ENCODE results near the gene ACTL10. TPM values are rescaled to one million over a fixed set of nuclear protein-coding genes. Genes with fewer than 3 reads are reported as not detected.

The ACTL10 gene
- polyA plus RNA-seq, 3 donors = 0.33 to 0.76 (median 0.60) TPM

GRCh38 chr20:33673114-33673409 lies 6.3 kb downstream of the ACTL10 start:
- no peak for DNase-seq (ENCODE audit: extremely low read depth in 1 of 11, low read depth in 9 of 11, low spot score in 4 of 11)

- no peak for DNase-seq (ENCODE audit: extremely low read depth in 1 of 11, low read depth in 9 of 11, low spot score in 4 of 11)
Observed at GRCh38 chr20:33673410-33674293, 6.9 kb downstream of the ACTL10 start.

GRCh38 chr20:33674294-33675135 lies 7.8 kb downstream of the ACTL10 start, which contains the start of gene NECAB3:
TSS of gene NECAB3 (minus strand) at chr20:33674428. CDS start at chr20:33674352, 76 bp downstream.
- peak in 5 of 11 donors; percentile 37 to 77 (median 74) for DNase-seq (ENCODE audit: extremely low read depth in 1 of 11, low read depth in 9 of 11, low spot score in 4 of 11)

- no peak for DNase-seq (ENCODE audit: extremely low read depth in 1 of 11, low read depth in 9 of 11, low spot score in 4 of 11)
Observed at GRCh38 chr20:33675136-33675959, 8.6 kb downstream of the ACTL10 start.

- DNase-seq (ENCODE audit: extremely low read depth in 1 of 11, low read depth in 9 of 11, low spot score in 4 of 11) = no peak
Observed at GRCh38 chr20:33676121-33676520, 9.4 kb downstream of the ACTL10 start.

GRCh38 chr20:33676652-33677645 lies 10.2 kb downstream of the ACTL10 start:
- no peak for DNase-seq (ENCODE audit: extremely low read depth in 1 of 11, low read depth in 9 of 11, low spot score in 4 of 11)

- DNase-seq (ENCODE audit: extremely low read depth in 1 of 11, low read depth in 9 of 11, low spot score in 4 of 11) = no peak
Observed at GRCh38 chr20:33677991-33678702, 11.4 kb downstream of the ACTL10 start.

- no peak for DNase-seq (ENCODE audit: extremely low read depth in 1 of 11, low read depth in 9 of 11, low spot score in 4 of 11)
Observed at GRCh38 chr20:33679758-33680485, 13.2 kb downstream of the ACTL10 start.

- no peak for DNase-seq (ENCODE audit: extremely low read depth in 1 of 11, low read depth in 9 of 11, low spot score in 4 of 11)
Observed at GRCh38 chr20:33680686-33681085, 13.9 kb downstream of the ACTL10 start.

GRCh38 chr20:33681288-33681687 lies 14.5 kb downstream of the ACTL10 start:
- DNase-seq (ENCODE audit: extremely low read depth in 1 of 11, low read depth in 9 of 11, low spot score in 4 of 11) = no peak

- no peak for DNase-seq (ENCODE audit: extremely low read depth in 1 of 11, low read depth in 9 of 11, low spot score in 4 of 11)
Observed at GRCh38 chr20:33681728-33682353, 15.1 kb downstream of the ACTL10 start.

GRCh38 chr20:33684533-33685327 lies 18.0 kb downstream of the ACTL10 start:
- no peak for DNase-seq (ENCODE audit: extremely low read depth in 1 of 11, low read depth in 9 of 11, low spot score in 4 of 11)

- no peak for DNase-seq (ENCODE audit: extremely low read depth in 1 of 11, low read depth in 9 of 11, low spot score in 4 of 11)
Observed at GRCh38 chr20:33685328-33686099, 18.8 kb downstream of the ACTL10 start.

GRCh38 chr20:33686100-33686983 lies 19.6 kb downstream of the ACTL10 start, which contains the start of gene E2F1:
TSS of gene E2F1 (minus strand) at chr20:33686385. CDS start at chr20:33686264, 121 bp downstream.
- peak in 10 of 11 donors; percentile 71 to 95 (median 88) for DNase-seq (ENCODE audit: extremely low read depth in 1 of 11, low read depth in 9 of 11, low spot score in 4 of 11)

Measured in renal cortex interstitium (tissue), 11 donors.